Upper lobe of left lung (tissue), 4 donors: ENCODE data around the gene SFXN1.

Experiments
- CTCF ChIP-seq, 6 experiments: fragments of 450-650 bp in 4 of 6; fragments of 200-600 bp in 2 of 6; sonication (generic) in 2 of 6; IDR thresholded peaks; one replicate each; pipeline ENCODE4 v1.5.1; 2016 to 2019; ENCODE audit warnings: antibody characterized with exemption in 6 of 6
- POLR2A ChIP-seq, 4 donors: fragments of 450-650 bp; IDR thresholded peaks; one replicate each; pipeline ENCODE4 v1.5.1; 2016 to 2017; ENCODE audit warnings: antibody characterized with exemption in 4 of 4, mild to moderate bottlenecking in 2 of 4

- TF ChIP-seq POLR2A (IDR thresholded peaks at IDR 0.05) (no peak), CTCF (IDR thresholded peaks at IDR 0.05) (no peak)
Measured at GRCh38 chr5:175561085-175561484, 82.7 kb downstream of the SFXN1 start.
